GM12878 (cell line): Measurements from ENCODE around the gene TRABD. TPM values are rescaled to one million over a fixed set of nuclear protein-coding genes. Genes with fewer than 3 reads are reported as not detected.

Experiments
- BACH1 ChIP-seq: fragments of 450-650 bp; IDR thresholded peaks from 2 replicates; pipeline ENCODE4 v1.6.1; 2017; ENCODE audit warnings: mild to moderate bottlenecking, borderline replicate concordance
- BHLHE40 ChIP-seq, 2 experiments: fragments of 450-650 bp in 1 of 2; IDR thresholded peaks; 2 replicates each; pipeline ENCODE4 v1.6.1; 2011 to 2017; ENCODE audit warnings: low read depth in 2 of 2, borderline replicate concordance in 1 of 2, improper control_type of control experiment in 1 of 2, low read length in 1 of 2, mild to moderate bottlenecking in 1 of 2
- EP300 ChIP-seq, 2 experiments: fragments of 150-350 bp in 1 of 2; IDR thresholded peaks; 2 replicates each; pipeline ENCODE4 v1.6.1; 2011 to 2012; ENCODE audit warnings: low read depth in 2 of 2, low read length in 2 of 2, borderline replicate concordance in 1 of 2, improper control_type of control experiment in 1 of 2, inconsistent platforms in 1 of 2; ENCODE audit not compliant: control insufficient read depth in 1 of 2
- GABPA ChIP-seq: IDR thresholded peaks from 2 replicates; pipeline ENCODE4 v1.6.1; 2014; ENCODE audit warnings: antibody characterized with exemption, low read depth, mild to moderate bottlenecking, inconsistent platforms
- GATAD2B ChIP-seq: fragments of 450-650 bp; conservative IDR thresholded peaks from 2 replicates; pipeline ENCODE4 v1.6.1; 2017; ENCODE audit warnings: low read depth, mild to moderate bottlenecking, moderate library complexity
- IKZF1 ChIP-seq: fragments of 450-650 bp; conservative IDR thresholded peaks from 2 replicates; pipeline ENCODE4 v1.6.1; 2017; ENCODE audit warnings: antibody characterized with exemption, mild to moderate bottlenecking
- MXI1 ChIP-seq: fragments of 150-350 bp; IDR thresholded peaks from 2 replicates; pipeline ENCODE4 v1.6.1; 2011; ENCODE audit warnings: low read depth, mild to moderate bottlenecking, inconsistent platforms, low read length, improper control_type of control experiment
- MYB ChIP-seq: fragments of 150-350 bp; IDR thresholded peaks from 2 replicates; pipeline ENCODE4 v1.6.1; 2014; ENCODE audit warnings: mild to moderate bottlenecking, low read depth, low read length, borderline replicate concordance
- NFYB ChIP-seq: IDR thresholded peaks from 2 replicates; pipeline ENCODE4 v1.6.1; 2011; ENCODE audit warnings: low read depth, mild to moderate bottlenecking, low read length, improper control_type of control experiment, moderate library complexity; ENCODE audit not compliant: insufficient read depth
- NR2C2 ChIP-seq: IDR thresholded peaks from 2 replicates; pipeline ENCODE4 v1.6.1; 2011; ENCODE audit warnings: borderline replicate concordance, low read depth; ENCODE audit not compliant: control insufficient read depth, insufficient read length
- NR2F1 ChIP-seq: fragments of 450-650 bp; conservative IDR thresholded peaks from 2 replicates; pipeline ENCODE4 v1.6.1; 2017; ENCODE audit warnings: mild to moderate bottlenecking
- POLR2A ChIP-seq: IDR thresholded peaks from 2 replicates; pipeline ENCODE4 v1.6.1; 2011; ENCODE audit warnings: low read depth, mild to moderate bottlenecking, low read length
- POLR2AphosphoS5 ChIP-seq: IDR thresholded peaks from 2 replicates; pipeline ENCODE4 v1.6.1; 2011; ENCODE audit warnings: mild to moderate bottlenecking, low read length, inconsistent platforms
- RELA ChIP-seq: fragments of 450-650 bp; IDR thresholded peaks from 2 replicates; pipeline ENCODE4 v1.8.0; 2014; ENCODE audit warnings: borderline replicate concordance; ENCODE audit not compliant: partially characterized antibody
- SIN3A ChIP-seq: IDR thresholded peaks from 2 replicates; pipeline ENCODE4 v1.6.1; 2012; ENCODE audit warnings: low read depth, low read length, improper control_type of control experiment
- SKIL ChIP-seq: fragments of 450-650 bp; IDR thresholded peaks from 2 replicates; pipeline ENCODE4 v1.6.1; 2017; ENCODE audit warnings: mild to moderate bottlenecking, low read depth, inconsistent platforms; ENCODE audit not compliant: poor library complexity, severe bottlenecking
- SMAD5 ChIP-seq: IDR thresholded peaks from 2 replicates; pipeline ENCODE4 v1.6.1; 2016; ENCODE audit warnings: antibody characterized with exemption, low read depth
- SPI1 ChIP-seq: IDR thresholded peaks from 2 replicates; pipeline ENCODE4 v1.6.1; 2011; ENCODE audit warnings: low read depth, mild to moderate bottlenecking, low read length, moderate library complexity, borderline replicate concordance; ENCODE audit not compliant: insufficient read depth
- STAT3 ChIP-seq: IDR thresholded peaks from 2 replicates; pipeline ENCODE4 v1.6.1; 2011; ENCODE audit warnings: low read depth, low read length, improper control_type of control experiment
- ZNF687 ChIP-seq: fragments of 450-650 bp; IDR thresholded peaks from 2 replicates; pipeline ENCODE4 v1.6.1; 2017; ENCODE audit warnings: mild to moderate bottlenecking, moderate library complexity
- polyA plus RNA-seq, 11 experiments: library from polyadenylated mRNA; depleted of rRNA in 4 of 11; unstranded in 6 of 11; stranded (reverse) in 5 of 11; fragments of >200 nt; fragmentation: Nextera tagmentation in 4 of 11; fragmentation: Illumina TruSeq in 1 of 11; extraction: Ambion mirVana in 4 of 11; extraction: Trizol in 1 of 11; gene quantifications; 1 replicate in 1 of 11; 2 replicates in 10 of 11; pipeline versions ENCODE4 v1.2.1 to v1.2.3, GENCODE V29; 2011 to 2016; ENCODE audit warnings: inconsistent platforms in 2 of 11, missing spikeins in 2 of 11, low read depth in 1 of 11
- total RNA-seq, 4 experiments: library from RNA; depleted of rRNA in 3 of 4; stranded (reverse); fragments of >200 nt in 3 of 4; fragmentation: Illumina TruSeq in 1 of 4; extraction: Trizol in 1 of 4; gene quantifications; 2 replicates each; pipeline versions ENCODE4 v1.2.1 to v1.2.3, GENCODE V29; 2013 to 2021

The TRABD gene
- total and polyA plus RNA-seq, 10 of the 15 experiments (the other 5 are each of a cell fraction or from before 2014, with no cell fraction given), result 0.43 to 116 (median 58.1) TPM

GRCh38 chr22:50190182-50190940 is 4.6 kb downstream of the TRABD start (continued):
- TF ChIP-seq NFYB (peak; percentile 70; the same call in 1 of the 2 replicates), EP300 (IDR thresholded peaks at IDR 0.05; ENCODE audit: borderline replicate concordance in 1 of 2, control insufficient read depth in 1 of 2, low read depth in 2 of 2, low read length in 2 of 2) (peak in 1 of 2 experiments; percentile 67; a peak in 2 of 4 replicates), ZNF687 (0 out of 2 replicates have a peak, but pooled peaks have one; percentile 69), NR2C2 (no peak), GATAD2B (peak; percentile 61; the same call in 1 of the 2 replicates), MYB (no peak), MXI1 (peak; percentile 75), STAT3 (no peak), SKIL (peak; percentile 23), BHLHE40 (IDR thresholded peaks at IDR 0.05; ENCODE audit: borderline replicate concordance in 1 of 2, low read depth in 2 of 2, low read length in 1 of 2) (peak; percentile 43 to 63), SIN3A (no peak; the same call in 1 of the 2 replicates), POLR2A (peak; percentile 91), RELA (peak; percentile 60), GABPA (no peak), POLR2AphosphoS5 (peak; percentile 79), IKZF1 (peak; percentile 48; the same call in 1 of the 2 replicates), BACH1 (0 out of 2 replicates have a peak, but pooled peaks have one; percentile 8), SPI1 (peak; percentile 50; the same call in 1 of the 2 replicates), NR2F1 (peak; percentile 50; the same call in 1 of the 2 replicates), SMAD5 (peak; percentile 49; the same call in 1 of the 2 replicates)
